Measurements from ENCODE around the gene C2CD2.

DNA sequence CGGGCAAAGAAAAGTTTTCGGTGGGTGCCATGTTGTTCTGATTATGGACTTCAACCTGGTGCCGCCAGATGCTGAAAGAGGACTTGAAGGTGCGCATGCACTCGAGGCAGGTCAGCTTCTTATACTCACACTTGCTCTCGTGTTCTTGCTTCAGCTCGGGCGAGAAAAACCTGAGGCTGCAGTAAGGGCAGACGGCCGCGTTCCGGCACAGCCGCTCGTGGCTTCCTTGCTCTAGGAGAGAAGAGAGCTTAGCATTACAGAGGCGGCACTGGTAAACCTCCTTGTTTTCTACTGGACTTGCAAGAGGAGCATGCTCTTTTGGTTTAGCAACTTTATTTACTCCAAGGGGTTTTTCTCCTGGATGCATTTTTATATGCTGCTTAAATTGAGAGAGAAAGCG, 37.8 kb upstream of the C2CD2 start:
- TF ChIP-seq, protein P1, sequence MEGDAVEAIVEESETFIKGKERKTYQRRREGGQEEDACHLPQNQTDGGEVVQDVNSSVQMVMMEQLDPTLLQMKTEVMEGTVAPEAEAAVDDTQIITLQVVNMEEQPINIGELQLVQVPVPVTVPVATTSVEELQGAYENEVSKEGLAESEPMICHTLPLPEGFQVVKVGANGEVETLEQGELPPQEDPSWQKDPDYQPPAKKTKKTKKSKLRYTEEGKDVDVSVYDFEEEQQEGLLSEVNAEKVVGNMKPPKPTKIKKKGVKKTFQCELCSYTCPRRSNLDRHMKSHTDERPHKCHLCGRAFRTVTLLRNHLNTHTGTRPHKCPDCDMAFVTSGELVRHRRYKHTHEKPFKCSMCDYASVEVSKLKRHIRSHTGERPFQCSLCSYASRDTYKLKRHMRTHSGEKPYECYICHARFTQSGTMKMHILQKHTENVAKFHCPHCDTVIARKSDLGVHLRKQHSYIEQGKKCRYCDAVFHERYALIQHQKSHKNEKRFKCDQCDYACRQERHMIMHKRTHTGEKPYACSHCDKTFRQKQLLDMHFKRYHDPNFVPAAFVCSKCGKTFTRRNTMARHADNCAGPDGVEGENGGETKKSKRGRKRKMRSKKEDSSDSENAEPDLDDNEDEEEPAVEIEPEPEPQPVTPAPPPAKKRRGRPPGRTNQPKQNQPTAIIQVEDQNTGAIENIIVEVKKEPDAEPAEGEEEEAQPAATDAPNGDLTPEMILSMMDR (IDR thresholded peaks at IDR 0.05), result no peak
- TF ChIP-seq POLR2A (IDR thresholded peaks at IDR 0.05), result no peak
